ENCODE data around the gene TRIM39. TPM values are rescaled to one million over a fixed set of nuclear protein-coding genes. Genes with fewer than 3 reads are reported as not detected.

The TRIM39 gene
- total RNA-seq, 2 experiments from 2014 or later = 13.7 to 15.6 TPM

GRCh38 chr6:30317913-30318589 is 8.7 kb upstream of the TRIM39 start:
- peak overlapping the region; percentile 53 for H3K27ac Mint-ChIP-seq
- DNase-seq = no peak
- H3K36me3 Mint-ChIP-seq = peaks cover 45% of the 10 kb centered on the region
- H3K27me3 Mint-ChIP-seq = no peaks in the 10 kb centered on the region
- ChIA-PET POLR2A (interaction anchor here (0.5 to 0.6 kb wide), 2 partner anchors 9 to 1214 kb away, joined by 3 read pairs; no protein-coding TSS in a partner anchor), CTCF (no interaction called here)
- H3K9me3 Mint-ChIP-seq = peaks cover 3% of the 10 kb centered on the region
- intact Hi-C loops (cut with micrococcal nuclease) = no loop called here
- H3K4me3 Mint-ChIP-seq = peak overlapping the region; percentile 15
- H3K4me1 Mint-ChIP-seq (ENCODE audit: low read depth) = peaks cover 61% of the 10 kb centered on the region

GRCh38 chr6:30319146-30319835 is 7.4 kb upstream of the TRIM39 start:
- Mint-ChIP-seq H3K27me3 (no peaks in the 10 kb centered on the region), H3K4me3 (no peak overlapping the region), H3K9me3 (peaks cover 3% of the 10 kb centered on the region), H3K4me1 (ENCODE audit: low read depth) (peaks cover 68% of the 10 kb centered on the region), H3K27ac (peak overlapping the region; percentile 5), H3K36me3 (peaks cover 35% of the 10 kb centered on the region)
- no peak for DNase-seq
- CTCF ChIA-PET = no interaction called here
- intact Hi-C loops (cut with micrococcal nuclease) = no loop called here
- POLR2A ChIA-PET = no interaction called here

- ChIA-PET CTCF (interaction anchor here (0.9 kb wide), 1 partner anchor 103 kb away, joined by 3 read pairs; no protein-coding TSS in a partner anchor), POLR2A (interaction anchor here (1.0 kb wide), 1 partner anchor 109 kb away, joined by 3 read pairs; the partner anchor contains the start of gene TRIM26)
- no peak for DNase-seq
- peak overlapping the region; percentile 92 for H3K27ac Mint-ChIP-seq
- intact Hi-C loops (cut with micrococcal nuclease) = loop anchor here (10.0 kb wide), 1 partner anchor 233 kb away; the partner anchor contains the start of genes GNL1 and PRR3
- peaks cover 75% of the 10 kb centered on the region for H3K4me1 Mint-ChIP-seq (ENCODE audit: low read depth)
- peaks cover 22% of the 10 kb centered on the region for H3K36me3 Mint-ChIP-seq
- peaks cover 3% of the 10 kb centered on the region for H3K9me3 Mint-ChIP-seq
- H3K27me3 Mint-ChIP-seq = no peaks in the 10 kb centered on the region
- peak overlapping the region; percentile 49 for H3K4me3 Mint-ChIP-seq
These were observed 4.9 kb upstream of the TRIM39 start for GRCh38 chr6:30321692-30322388.

- peak overlapping the region; percentile 49 for H3K4me3 Mint-ChIP-seq
These were observed 3.9 kb upstream of the TRIM39 start for GRCh38 chr6:30322527-30323501.

GRCh38 chr6:30323806-30324205 is 2.9 kb upstream of the TRIM39 start:
- no peak for DNase-seq
- Mint-ChIP-seq H3K27ac (peak overlapping the region; percentile 74), H3K4me3 (no peak overlapping the region), H3K36me3 (peaks cover 18% of the 10 kb centered on the region), H3K27me3 (no peaks in the 10 kb centered on the region), H3K4me1 (ENCODE audit: low read depth) (peaks cover 70% of the 10 kb centered on the region), H3K9me3 (peaks cover 3% of the 10 kb centered on the region)
- POLR2A ChIA-PET = no interaction called here
- intact Hi-C loops (cut with micrococcal nuclease) = loop anchor here (2.0 to 10.0 kb wide), 2 partner anchors 231 to 293 kb away; partner anchors contain the start of genes GNL1, MRPS18B, PPP1R10 and PRR3
- CTCF ChIA-PET = interaction anchor here (0.9 to 5.3 kb wide), 3 partner anchors 104 to 670 kb away, joined by 3 to 27 read pairs (median 4); no protein-coding TSS in a partner anchor

More at GRCh38 chr6:30322527-30323501, 3.9 kb upstream of the TRIM39 start:
- Mint-ChIP-seq H3K27me3 (no peaks in the 10 kb centered on the region), H3K27ac (peak overlapping the region; percentile 92), H3K36me3 (peaks cover 22% of the 10 kb centered on the region), H3K9me3 (peaks cover 3% of the 10 kb centered on the region), H3K4me1 (ENCODE audit: low read depth) (peaks cover 76% of the 10 kb centered on the region)
- peak; percentile 57 for DNase-seq
- ChIA-PET POLR2A (interaction anchor here (1.0 kb wide), 1 partner anchor 110 kb away, joined by 3 read pairs; the partner anchor contains the start of gene TRIM26), CTCF (interaction anchor here (0.9 to 1.1 kb wide), 2 partner anchors 104 to 221 kb away, joined by 3 read pairs; no protein-coding TSS in a partner anchor)
- intact Hi-C loops (cut with micrococcal nuclease) = loop anchor here (10.0 kb wide), 1 partner anchor 232 kb away; the partner anchor contains the start of genes GNL1 and PRR3

GRCh38 chr6:30325150-30325872 is 1.4 kb upstream of the TRIM39 start:
- DNase-seq = peak; percentile 94
- Mint-ChIP-seq H3K36me3 (peaks cover 19% of the 10 kb centered on the region), H3K4me1 (ENCODE audit: low read depth) (peaks cover 62% of the 10 kb centered on the region), H3K27ac (peak overlapping the region; percentile 94), H3K27me3 (no peaks in the 10 kb centered on the region), H3K9me3 (peaks cover 3% of the 10 kb centered on the region), H3K4me3 (peak overlapping the region; percentile 92)
- intact Hi-C loops (cut with micrococcal nuclease) = loop anchor here (1.0 to 10.0 kb wide), 5 partner anchors 20 to 291 kb away; partner anchors contain the start of genes GNL1, MRPS18B, PPP1R10 and PPP1R11
- ChIA-PET POLR2A (interaction anchor here (0.7 to 1.8 kb wide), 9 partner anchors 9 to 438 kb away, joined by 3 to 6 read pairs (median 4); partner anchors contain the start of gene TRIM26), CTCF (interaction anchor here (0.6 to 5.3 kb wide), 7 partner anchors 87 to 828 kb away, joined by 3 to 27 read pairs (median 6); partner anchors contain the start of gene TRIM26)

GRCh38 chr6:30325873-30326525 is 728 bp upstream of the TRIM39 start:
- H3K36me3 Mint-ChIP-seq = peaks cover 20% of the 10 kb centered on the region
- peak overlapping the region; percentile 94 for H3K27ac Mint-ChIP-seq
- peak; percentile 83 for DNase-seq
- no peaks in the 10 kb centered on the region for H3K27me3 Mint-ChIP-seq
- POLR2A ChIA-PET = interaction anchor here (0.7 to 1.8 kb wide), 12 partner anchors 10 to 438 kb away, joined by 3 to 6 read pairs (median 4); partner anchors contain the start of gene TRIM26
- intact Hi-C loops (cut with micrococcal nuclease) = loop anchor here (1.0 to 10.0 kb wide), 6 partner anchors 19 to 291 kb away; partner anchors contain the start of genes GNL1, MRPS18B, PPP1R10 and PPP1R11
- CTCF ChIA-PET = interaction anchor here (0.6 to 5.3 kb wide), 7 partner anchors 88 to 827 kb away, joined by 3 to 27 read pairs (median 6); partner anchors contain the start of gene TRIM26
- peak overlapping the region; percentile 92 for H3K4me3 Mint-ChIP-seq
- H3K9me3 Mint-ChIP-seq = peaks cover 3% of the 10 kb centered on the region
- H3K4me1 Mint-ChIP-seq (ENCODE audit: low read depth) = peaks cover 57% of the 10 kb centered on the region

GRCh38 chr6:30327232-30327746 is 562 bp downstream of the TRIM39 start:
- H3K9me3 Mint-ChIP-seq = peaks cover 3% of the 10 kb centered on the region
- peak overlapping the region; percentile 93 for H3K4me3 Mint-ChIP-seq
- DNase-seq = no peak
- CTCF ChIA-PET = interaction anchor here (0.7 to 5.3 kb wide), 5 partner anchors 11 to 140 kb away, joined by 3 to 27 read pairs (median 6); partner anchors contain the start of gene TRIM26
- peak overlapping the region; percentile 93 for H3K27ac Mint-ChIP-seq
- peaks cover 28% of the 10 kb centered on the region for H3K36me3 Mint-ChIP-seq
- peaks cover 45% of the 10 kb centered on the region for H3K4me1 Mint-ChIP-seq (ENCODE audit: low read depth)
- H3K27me3 Mint-ChIP-seq = no peaks in the 10 kb centered on the region
- intact Hi-C loops (cut with micrococcal nuclease) = loop anchor here (1.0 to 10.0 kb wide), 4 partner anchors 64 to 260 kb away; partner anchors contain the start of genes GNL1, PPP1R11 and PRR3
- POLR2A ChIA-PET = interaction anchor here (1.0 to 1.8 kb wide), 6 partner anchors 19 to 286 kb away, joined by 3 to 4 read pairs (median 3); no protein-coding TSS in a partner anchor

- peaks cover 34% of the 10 kb centered on the region for H3K4me1 Mint-ChIP-seq (ENCODE audit: low read depth)
- H3K27me3 Mint-ChIP-seq = no peaks in the 10 kb centered on the region
- POLR2A ChIA-PET = no interaction called here
- H3K4me3 Mint-ChIP-seq = no peak overlapping the region
- CTCF ChIA-PET = interaction anchor here (1.0 to 5.3 kb wide), 2 partner anchors 109 to 115 kb away, joined by 4 to 27 read pairs; partner anchors contain the start of gene TRIM26
- no peak overlapping the region for H3K27ac Mint-ChIP-seq
- no peaks in the 10 kb centered on the region for H3K9me3 Mint-ChIP-seq
- intact Hi-C loops (cut with micrococcal nuclease) = loop anchor here (5.0 to 10.0 kb wide), 2 partner anchors 226 to 261 kb away; partner anchors contain the start of genes GNL1, PPP1R11 and PRR3
- DNase-seq = no peak
- peaks cover 25% of the 10 kb centered on the region for H3K36me3 Mint-ChIP-seq
These were observed 1.7 kb downstream of the TRIM39 start for GRCh38 chr6:30328397-30328796.

Measured in activated CD4-positive, alpha-beta memory T cell treated with anti-CD3 and anti-CD28 coated beads for 36 hours (primary cell).